A673 (cell line): Measurements from ENCODE around the gene DUOXA1. TPM values are rescaled to one million over a fixed set of nuclear protein-coding genes. Genes with fewer than 3 reads are reported as not detected.

Source experiments
- BruUV-seq: library from RNA; stranded (reverse); fragments of 400-500 nt; replicated peaks from 2 replicates; lab custom pipeline; 2021; lab: Mats Ljungman, UMichigan
- CTCF ChIA-PET: fragments of 300-600 bp; sonication (Branson Sonifier 250); formaldehyde crosslinking; loops from one replicate; lab custom pipeline; 2022; ENCODE audit warnings: antibody characterized with exemption; lab: Charles Lee
- POLR2A ChIA-PET: fragments of 300-600 bp; sonication (Branson Sonifier 250); formaldehyde crosslinking; loops from one replicate; lab custom pipeline; 2022; ENCODE audit warnings: antibody characterized with exemption; ENCODE audit not compliant: low non-redundant PET; lab: Charles Lee
- DNase-seq: peaks from one replicate; pipeline ENCODE4 v3.0.0-alpha.2; 2015; ENCODE audit warnings: low spot score
- H3K27ac ChIP-seq: fragments of 200-600 bp; sonication (generic); 2 replicates; pipeline ENCODE4 v1.5.1; 2016; ENCODE audit warnings: mixed run types, low read depth, mild to moderate bottlenecking, mixed read lengths, antibody characterized with exemption, low read length; ENCODE audit not compliant: poor library complexity, severe bottlenecking
- H3K27me3 ChIP-seq: fragments of 200-600 bp; sonication (generic); replicated peaks from 2 replicates; pipeline ENCODE4 v1.6.1; 2017; ENCODE audit warnings: mixed run types, low read depth, mild to moderate bottlenecking, mixed read lengths, antibody characterized with exemption, low read length; ENCODE audit not compliant: insufficient read depth, poor library complexity
- H3K36me3 ChIP-seq: fragments of 200-600 bp; sonication (generic); 2 replicates; pipeline ENCODE4 v1.6.1; 2016; ENCODE audit warnings: mixed run types, mild to moderate bottlenecking, mixed read lengths, antibody characterized with exemption, low read length; ENCODE audit not compliant: insufficient read depth, poor library complexity, severe bottlenecking
- H3K4me1 ChIP-seq: fragments of 200-600 bp; sonication (generic); 2 replicates; pipeline ENCODE4 v1.6.1; 2017; ENCODE audit warnings: mixed run types, mild to moderate bottlenecking, mixed read lengths, antibody characterized with exemption, low read length; ENCODE audit not compliant: insufficient read depth, poor library complexity, severe bottlenecking
- H3K4me3 ChIP-seq: fragments of 200-600 bp; sonication (generic); 2 replicates; pipeline ENCODE4 v1.5.1; 2016; ENCODE audit warnings: low read depth, mixed run types, mild to moderate bottlenecking, mixed read lengths, low read length; ENCODE audit not compliant: poor library complexity, severe bottlenecking
- H3K9me3 ChIP-seq: fragments of 200-600 bp; sonication (generic); 2 replicates; pipeline ENCODE4 v1.6.1; 2016; ENCODE audit warnings: mixed run types, low read depth, mild to moderate bottlenecking, mixed read lengths, antibody characterized with exemption, low read length; ENCODE audit not compliant: poor library complexity, severe bottlenecking
- EZH2 ChIP-seq: fragments of 200-600 bp; sonication (generic); IDR thresholded peaks from 2 replicates; pipeline ENCODE4 v1.6.1; 2017; ENCODE audit warnings: borderline replicate concordance, low read depth, mild to moderate bottlenecking, mixed read lengths, antibody characterized with exemption, low read length; ENCODE audit not compliant: poor library complexity, severe bottlenecking
- intact Hi-C: fragments of 100-400 bp; cut with micrococcal nuclease; formaldehyde crosslinking; loops from one replicate; pipeline ENCODE4 v1.10.0; 2022; ENCODE audit not compliant: unreplicated experiment
- total RNA-seq: library from RNA; stranded (reverse); gene quantifications from 2 replicates; pipeline ENCODE4 v1.2.3, GENCODE V29; 2021
- TF ChIP-seq, protein P1 (sequence below): fragments of 300-800, 200-600 bp; sonication (generic); conservative IDR thresholded peaks from 2 replicates; pipeline ENCODE4 v1.5.1; 2017; ENCODE audit warnings: low read depth, mild to moderate bottlenecking, antibody characterized with exemption, low read length, moderate library complexity, mixed read lengths

DUOXA1 gene
- total RNA-seq, 1 experiment from 2014 or later = 0.95 TPM

DNA sequence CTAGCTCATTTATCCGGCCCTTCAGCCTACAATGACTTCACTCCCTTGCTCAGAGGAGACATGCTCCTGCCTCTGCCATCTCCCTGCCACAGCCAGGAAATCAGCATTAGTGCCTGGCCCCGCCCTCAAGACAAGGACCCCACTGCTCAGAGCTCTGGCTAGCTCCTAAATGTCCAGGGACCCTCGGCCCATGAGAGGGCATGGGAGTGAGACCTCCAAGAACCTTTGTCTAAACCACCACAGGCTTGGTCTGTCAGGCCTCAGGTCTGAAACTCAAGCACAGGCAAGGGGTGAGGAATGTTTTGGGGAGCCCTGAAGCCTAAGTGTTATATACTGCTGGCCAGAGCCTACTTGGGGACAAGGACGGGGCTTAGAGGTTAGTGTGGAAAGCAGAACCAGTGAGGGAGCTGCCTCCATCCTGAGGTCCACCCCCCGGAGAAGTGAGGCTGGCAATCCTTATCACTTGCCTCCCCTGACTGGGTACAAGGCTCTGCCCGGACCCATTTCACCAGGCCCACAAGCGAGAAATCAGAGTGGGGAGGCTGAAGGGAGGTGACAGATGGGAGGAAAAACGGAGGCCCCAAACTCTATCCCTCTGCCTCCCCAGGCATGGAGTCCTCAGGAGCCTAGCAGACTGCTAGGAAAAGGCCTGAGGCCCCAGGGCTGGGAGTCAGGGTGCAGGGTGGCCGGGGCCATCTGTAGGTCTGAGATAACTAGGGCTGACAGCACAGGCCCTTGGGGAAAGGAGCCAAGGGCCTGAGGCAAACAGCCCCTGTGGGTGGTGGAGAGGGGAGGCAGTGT lies 39.3 kb upstream of the DUOXA1 start:
- DNase-seq = no peak
- POLR2A ChIA-PET = no interaction called here
- Histone ChIP-seq H3K27me3 (no peaks in the 10 kb centered on the region), H3K9me3 (no peaks in the 10 kb centered on the region), H3K36me3 (peaks cover 9% of the 10 kb centered on the region), H3K4me1 (peaks cover 21% of the 10 kb centered on the region), H3K27ac (peak overlapping the region; percentile 96), H3K4me3 (no peak overlapping the region)
- TF ChIP-seq, protein P1, sequence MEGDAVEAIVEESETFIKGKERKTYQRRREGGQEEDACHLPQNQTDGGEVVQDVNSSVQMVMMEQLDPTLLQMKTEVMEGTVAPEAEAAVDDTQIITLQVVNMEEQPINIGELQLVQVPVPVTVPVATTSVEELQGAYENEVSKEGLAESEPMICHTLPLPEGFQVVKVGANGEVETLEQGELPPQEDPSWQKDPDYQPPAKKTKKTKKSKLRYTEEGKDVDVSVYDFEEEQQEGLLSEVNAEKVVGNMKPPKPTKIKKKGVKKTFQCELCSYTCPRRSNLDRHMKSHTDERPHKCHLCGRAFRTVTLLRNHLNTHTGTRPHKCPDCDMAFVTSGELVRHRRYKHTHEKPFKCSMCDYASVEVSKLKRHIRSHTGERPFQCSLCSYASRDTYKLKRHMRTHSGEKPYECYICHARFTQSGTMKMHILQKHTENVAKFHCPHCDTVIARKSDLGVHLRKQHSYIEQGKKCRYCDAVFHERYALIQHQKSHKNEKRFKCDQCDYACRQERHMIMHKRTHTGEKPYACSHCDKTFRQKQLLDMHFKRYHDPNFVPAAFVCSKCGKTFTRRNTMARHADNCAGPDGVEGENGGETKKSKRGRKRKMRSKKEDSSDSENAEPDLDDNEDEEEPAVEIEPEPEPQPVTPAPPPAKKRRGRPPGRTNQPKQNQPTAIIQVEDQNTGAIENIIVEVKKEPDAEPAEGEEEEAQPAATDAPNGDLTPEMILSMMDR = no peak
- no peak for TF ChIP-seq EZH2
- no TSS peak for BruUV-seq
- intact Hi-C loops = loop anchor here (5.0 kb wide), 1 partner anchor 288 kb away; no protein-coding TSS in a partner anchor
- CTCF ChIA-PET = interaction anchor here (0.7 to 1.6 kb wide), 2 partner anchors 51 to 345 kb away, joined by 3 read pairs; no protein-coding TSS in a partner anchor

DNA sequence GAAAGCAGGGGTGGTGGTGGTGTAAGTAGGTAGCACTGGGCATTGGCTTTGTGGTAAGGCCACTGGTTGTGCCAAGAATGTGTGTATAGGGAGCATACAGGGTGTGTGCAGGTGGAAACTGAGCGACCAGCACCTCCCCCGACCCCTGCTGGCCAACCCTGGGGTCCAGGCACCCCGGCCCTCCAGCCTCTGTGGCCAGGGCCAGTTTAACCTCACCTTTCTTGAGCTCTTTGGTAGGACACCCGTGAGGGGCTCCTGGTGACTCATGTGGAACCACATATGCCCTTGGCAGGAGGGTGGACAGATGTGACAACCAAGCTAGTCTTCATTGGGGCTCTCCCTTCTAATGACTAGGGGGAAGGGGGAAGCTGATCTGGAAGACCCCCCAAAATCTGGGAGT lies 38.6 kb upstream of the DUOXA1 start:
- ChIA-PET POLR2A (no interaction called here), CTCF (interaction anchor here (0.6 to 1.6 kb wide), 3 partner anchors 50 to 346 kb away, joined by 3 to 6 read pairs (median 3); no protein-coding TSS in a partner anchor)
- peak overlapping the region; percentile 96 for H3K27ac ChIP-seq
- no peak overlapping the region for H3K4me3 ChIP-seq
- TF ChIP-seq EZH2 = no peak
- TF ChIP-seq, protein P1 = no peak
- H3K4me1 ChIP-seq = peaks cover 21% of the 10 kb centered on the region
- H3K27me3 ChIP-seq = no peaks in the 10 kb centered on the region
- no peak for DNase-seq
- peaks cover 6% of the 10 kb centered on the region for H3K36me3 ChIP-seq
- intact Hi-C loops = loop anchor here (5.0 kb wide), 1 partner anchor 289 kb away; no protein-coding TSS in a partner anchor
- BruUV-seq = no TSS peak
- H3K9me3 ChIP-seq = no peaks in the 10 kb centered on the region

- Histone ChIP-seq H3K27ac (peak overlapping the region; percentile 96), H3K4me1 (peaks cover 21% of the 10 kb centered on the region), H3K36me3 (peaks cover 5% of the 10 kb centered on the region), H3K4me3 (peak overlapping the region; percentile 45), H3K27me3 (no peaks in the 10 kb centered on the region), H3K9me3 (no peaks in the 10 kb centered on the region)
- ChIA-PET POLR2A (no interaction called here), CTCF (interaction anchor here (0.6 to 1.6 kb wide), 3 partner anchors 50 to 347 kb away, joined by 3 to 6 read pairs (median 3); no protein-coding TSS in a partner anchor)
- DNase-seq = no peak
- BruUV-seq = TSS peak; percentile 39
- intact Hi-C loops = loop anchor here (5.0 kb wide), 1 partner anchor 290 kb away; no protein-coding TSS in a partner anchor
- TF ChIP-seq, protein P1 = peak; percentile 6; the same call in 1 of the 2 replicates
- TF ChIP-seq EZH2 = no peak
Measured at GRCh38 chr15:45167631-45168205, 38.0 kb upstream of the DUOXA1 start.
